GM18909 (cell line): ENCODE results near the gene NANOS1.

Experiments
- ATAC-seq: cut with Tn5 transposase; IDR thresholded peaks from one replicate; pipeline ENCODE4 v1.9.1; 2021; ENCODE audit warnings: mild to moderate bottlenecking; ENCODE audit not compliant: unreplicated experiment, poor library complexity

The NANOS1 gene

DNA sequence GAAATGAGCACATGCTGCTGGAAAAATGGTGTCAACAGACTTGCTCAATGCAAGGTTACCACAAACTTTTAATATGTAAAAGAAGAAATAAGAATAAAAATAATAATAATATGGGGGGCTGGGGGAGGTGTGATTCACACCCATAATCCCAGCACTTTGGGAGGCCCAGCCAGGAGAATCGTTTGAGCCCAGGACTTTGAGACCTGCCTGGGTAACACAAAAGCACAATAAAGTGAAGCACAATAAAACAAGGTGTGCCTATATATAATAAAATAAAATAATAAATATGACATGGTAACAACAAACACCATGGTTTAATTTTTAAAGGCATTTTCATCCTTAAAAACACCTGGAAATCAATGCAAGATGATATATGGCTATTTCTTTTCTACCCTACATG, 26.0 kb downstream of the NANOS1 start:
- no peak for ATAC-seq

DNA sequence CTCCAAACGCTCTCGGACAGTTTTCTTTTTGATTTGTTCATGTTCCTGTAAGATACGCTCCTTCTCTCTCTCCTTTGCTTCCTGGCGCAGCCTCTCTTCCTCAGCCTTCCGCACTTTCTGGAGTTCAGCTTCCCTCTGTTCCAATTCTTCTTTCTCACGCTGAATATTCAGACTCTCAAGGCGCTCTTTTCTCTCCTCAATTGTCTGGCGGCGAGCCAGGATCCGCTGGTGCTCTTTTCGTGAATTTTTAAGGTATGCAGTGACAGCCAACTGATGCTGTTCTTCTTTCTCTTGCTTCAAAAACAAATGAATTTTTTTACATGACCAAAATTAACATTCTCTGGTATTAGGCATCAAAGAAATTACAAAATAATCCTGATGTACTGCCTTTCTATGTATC, 28.5 kb downstream of the NANOS1 start:
- ATAC-seq = no peak

GRCh38 chr10:119059557-119059956, 30.0 kb downstream of the NANOS1 start:
- no peak for ATAC-seq

DNA sequence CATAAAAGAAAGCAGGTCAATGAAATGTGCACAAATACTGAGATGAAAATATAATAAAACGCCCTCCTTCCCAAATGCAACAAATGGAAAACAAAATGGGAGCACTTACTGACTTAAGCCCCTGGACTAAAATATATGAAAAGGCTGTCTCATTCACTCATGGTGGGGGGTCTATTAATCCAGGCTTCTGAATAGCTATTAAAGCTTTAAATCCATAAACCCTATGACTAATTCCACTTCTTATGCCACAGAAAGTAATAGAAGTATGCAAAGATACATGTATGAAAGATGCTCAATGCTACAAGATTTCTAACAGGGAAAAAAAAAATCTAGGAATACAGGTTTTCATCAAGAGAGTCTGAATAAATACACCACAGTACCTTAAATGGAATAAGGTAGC, 30.6 kb downstream of the NANOS1 start:
- ATAC-seq = no peak

- peak; percentile 50 for ATAC-seq
Observed at GRCh38 chr10:119061352-119061751, 31.8 kb downstream of the NANOS1 start.

DNA sequence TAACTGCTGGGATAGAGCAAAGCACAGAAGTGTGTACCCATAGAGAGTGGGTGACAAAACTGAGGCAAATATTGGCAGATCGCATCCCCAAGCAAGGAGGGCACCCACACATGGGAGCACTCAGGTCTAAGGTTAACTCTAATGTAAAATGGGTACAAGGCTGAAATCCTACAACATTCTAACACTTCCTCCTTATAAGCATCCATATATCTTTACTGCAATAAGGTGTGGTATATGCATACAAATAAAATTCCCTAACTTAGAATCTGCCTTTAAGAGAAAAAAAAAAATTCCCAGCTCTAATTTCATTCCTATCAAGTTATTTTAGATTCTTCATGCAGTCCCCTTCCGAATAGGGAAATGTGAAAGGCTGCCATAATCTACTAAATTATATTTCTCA, 32.4 kb downstream of the NANOS1 start:
- ATAC-seq = no peak

DNA sequence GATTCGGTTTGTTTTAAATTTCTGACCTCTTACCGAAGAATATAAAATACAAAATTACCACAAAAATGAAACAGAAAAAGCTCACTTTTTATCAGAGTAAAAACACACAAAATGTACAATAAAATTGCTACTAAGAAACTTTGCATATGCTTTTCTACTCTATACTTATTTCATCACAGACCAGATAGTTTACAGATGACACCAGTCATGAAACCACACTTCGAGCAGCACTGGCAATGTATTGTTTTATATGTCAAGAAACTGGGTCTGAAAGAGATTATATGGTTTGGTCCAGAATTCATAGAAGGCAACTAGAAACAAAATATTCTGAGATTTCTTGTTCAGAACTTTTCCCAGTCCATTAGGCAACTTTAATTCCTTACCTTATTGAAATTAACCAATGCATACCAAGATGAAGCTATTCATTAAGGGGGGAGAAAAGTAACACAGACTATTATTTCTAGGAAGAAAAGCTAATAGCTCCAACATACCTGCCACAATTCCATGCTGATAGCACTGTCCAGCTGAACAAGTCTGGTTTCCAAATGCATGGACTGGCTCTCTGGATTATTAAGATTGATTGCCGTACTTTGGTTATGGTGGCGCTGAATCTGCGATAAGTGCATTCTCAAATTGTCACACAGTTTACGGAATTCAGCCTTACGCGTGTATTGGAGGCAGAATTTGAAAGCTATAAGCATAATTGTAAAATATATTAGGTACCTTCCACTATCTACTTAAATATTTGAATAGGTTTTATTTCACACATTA, 41.1 kb downstream of the NANOS1 start:
- no peak for ATAC-seq

DNA sequence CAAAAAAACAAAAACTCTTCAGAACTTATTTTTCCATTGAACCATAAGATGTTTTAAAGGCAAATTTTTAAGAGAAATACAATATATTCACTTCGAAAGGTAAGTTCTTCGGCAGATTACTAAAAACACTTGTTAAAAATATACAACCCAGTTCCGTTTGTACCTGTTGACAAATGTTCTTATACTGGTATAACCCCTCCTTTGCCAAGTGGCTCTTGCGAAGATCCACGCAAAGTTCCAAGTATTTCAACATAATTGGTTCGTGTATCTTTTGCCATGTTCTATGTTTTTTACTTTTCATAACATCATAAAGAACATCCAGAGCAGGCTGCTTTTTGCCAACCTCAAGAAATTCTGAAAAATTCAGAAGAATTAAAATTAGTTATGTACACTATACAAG, 44.1 kb downstream of the NANOS1 start:
- ATAC-seq = no peak

- no peak for ATAC-seq
Observed at GRCh38 chr10:119078422-119079179, 49.1 kb downstream of the NANOS1 start.

DNA sequence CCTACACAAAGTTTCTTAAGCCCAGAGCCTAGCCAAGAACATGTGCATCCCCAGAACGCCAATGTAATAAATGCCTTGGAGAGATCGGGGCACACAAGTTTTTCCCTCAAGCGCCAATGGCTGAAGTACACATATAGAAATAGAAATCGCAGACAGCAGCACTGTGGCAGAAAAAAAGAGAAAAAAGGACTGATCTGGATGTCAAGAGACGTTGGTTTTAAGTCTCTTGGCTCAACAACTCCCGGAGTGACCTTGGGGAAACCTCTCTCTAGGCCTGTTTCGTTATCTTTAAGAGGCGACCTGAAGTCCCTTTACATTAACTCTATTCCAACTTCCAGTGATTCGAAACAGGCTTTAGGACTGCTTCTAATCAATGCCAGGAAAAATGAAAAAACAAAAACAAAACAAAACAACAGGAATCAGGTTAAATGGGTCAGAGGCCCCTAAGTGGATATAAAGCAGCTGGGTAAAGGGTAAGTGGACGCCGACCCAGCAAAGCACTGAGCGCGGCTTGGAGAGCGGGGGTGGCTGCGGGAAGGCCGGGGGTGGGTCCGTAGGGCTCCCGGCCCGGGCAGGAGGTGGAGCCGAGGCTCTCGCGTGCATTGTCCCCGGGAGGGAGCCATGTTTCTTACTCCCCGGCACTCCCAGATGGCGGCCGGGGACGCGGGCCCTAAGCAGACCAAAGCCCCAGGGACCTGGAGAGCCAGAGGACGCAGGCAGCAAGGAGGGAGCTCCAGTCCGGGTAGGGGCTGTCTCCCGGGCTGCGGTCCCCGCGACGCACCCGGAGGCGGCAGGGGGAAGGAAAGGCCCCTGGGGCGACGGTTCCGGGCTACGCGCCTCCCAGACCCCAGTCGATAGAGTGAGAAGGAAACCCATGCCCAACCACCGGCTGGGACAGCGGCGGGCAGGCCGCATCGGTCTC, 50.3 kb downstream of the NANOS1 start:
- peak; percentile 64 for ATAC-seq

GRCh38 chr10:119080521-119081259, 51.2 kb downstream of the NANOS1 start, which contains the start of gene EIF3A:
Gene EIF3A (minus strand): TSS chr10:119080817. CDS start chr10:119080676, 141 bp downstream.
- ATAC-seq = peak; percentile 84
